GM19372 (cell line): ENCODE measurements around the gene L3MBTL3.
"Not testable (repeated sequence)": the region's sequence is repeated elsewhere in the genome, so short reads cannot be mapped to it uniquely, and the experiment has no call there.

Experiments
- ATAC-seq: cut with Tn5 transposase; IDR thresholded peaks from one replicate; pipeline ENCODE4 v1.9.1; 2021; ENCODE audit warnings: mild to moderate bottlenecking, low read depth, moderate library complexity; ENCODE audit not compliant: unreplicated experiment

The L3MBTL3 gene

GRCh38 chr6:130134582-130134981 is 116.2 kb downstream of the L3MBTL3 start:
- no peak for ATAC-seq

- no peak for ATAC-seq
Observed at GRCh38 chr6:130136798-130137197, 118.4 kb downstream of the L3MBTL3 start.

- ATAC-seq = no peak
Observed at GRCh38 chr6:130138116-130138908, 119.9 kb downstream of the L3MBTL3 start.

- ATAC-seq = no peak
Observed at GRCh38 chr6:130138909-130139242, 120.5 kb downstream of the L3MBTL3 start.

GRCh38 chr6:130140084-130140483 is 121.7 kb downstream of the L3MBTL3 start:
- no peak for ATAC-seq

- ATAC-seq = no peak
Observed at GRCh38 chr6:130143709-130144108, 125.3 kb downstream of the L3MBTL3 start.

- ATAC-seq = no peak
Observed at GRCh38 chr6:130147111-130147510, 128.7 kb downstream of the L3MBTL3 start.

- no peak for ATAC-seq
Observed at GRCh38 chr6:130148181-130148580, 129.8 kb downstream of the L3MBTL3 start.

- not testable (repeated sequence) for ATAC-seq
Observed at GRCh38 chr6:130149016-130149415, 130.6 kb downstream of the L3MBTL3 start.

- ATAC-seq = no peak
Observed at GRCh38 chr6:130150906-130151305, 132.5 kb downstream of the L3MBTL3 start.

- no peak for ATAC-seq
Observed at GRCh38 chr6:130152908-130153510, 134.6 kb downstream of the L3MBTL3 start.

GRCh38 chr6:130156908-130157307 is 138.5 kb downstream of the L3MBTL3 start:
- ATAC-seq = no peak

GRCh38 chr6:130158056-130158455 is 139.7 kb downstream of the L3MBTL3 start:
- ATAC-seq = no peak

- ATAC-seq = no peak
Observed at GRCh38 chr6:130158548-130158947, 140.2 kb downstream of the L3MBTL3 start.

- ATAC-seq = no peak
Observed at GRCh38 chr6:130159956-130160355, 141.6 kb downstream of the L3MBTL3 start.

GRCh38 chr6:130161683-130162404 is 143.5 kb downstream of the L3MBTL3 start:
- ATAC-seq = no peak

- ATAC-seq = no peak
Observed at GRCh38 chr6:130162421-130162820, 144.0 kb downstream of the L3MBTL3 start.

GRCh38 chr6:130163266-130163665 is 144.9 kb downstream of the L3MBTL3 start:
- ATAC-seq = no peak

- no peak for ATAC-seq
Observed at GRCh38 chr6:130164251-130164650, 145.9 kb downstream of the L3MBTL3 start.

GRCh38 chr6:130167655-130168054 is 149.3 kb downstream of the L3MBTL3 start:
- no peak for ATAC-seq

- ATAC-seq = not testable (repeated sequence)
Observed at GRCh38 chr6:130170160-130170559, 151.8 kb downstream of the L3MBTL3 start.
